Fibroblast of skin of left biceps (primary cell): ENCODE measurements around the gene ZFP69.
A peak's percentile ranks its signal among the peaks of the same experiment; 100 is the strongest.
"Not testable (repeated sequence)": the region's sequence is repeated elsewhere in the genome, so short reads cannot be mapped to it uniquely, and the experiment has no call there.

ENCODE experiments used
- DNase-seq, 2 experiments: peaks; one replicate each; pipeline ENCODE4 v3.0.0-alpha.2; 2013; ENCODE audit warnings: low read depth in 2 of 2

The ZFP69 gene

DNA sequence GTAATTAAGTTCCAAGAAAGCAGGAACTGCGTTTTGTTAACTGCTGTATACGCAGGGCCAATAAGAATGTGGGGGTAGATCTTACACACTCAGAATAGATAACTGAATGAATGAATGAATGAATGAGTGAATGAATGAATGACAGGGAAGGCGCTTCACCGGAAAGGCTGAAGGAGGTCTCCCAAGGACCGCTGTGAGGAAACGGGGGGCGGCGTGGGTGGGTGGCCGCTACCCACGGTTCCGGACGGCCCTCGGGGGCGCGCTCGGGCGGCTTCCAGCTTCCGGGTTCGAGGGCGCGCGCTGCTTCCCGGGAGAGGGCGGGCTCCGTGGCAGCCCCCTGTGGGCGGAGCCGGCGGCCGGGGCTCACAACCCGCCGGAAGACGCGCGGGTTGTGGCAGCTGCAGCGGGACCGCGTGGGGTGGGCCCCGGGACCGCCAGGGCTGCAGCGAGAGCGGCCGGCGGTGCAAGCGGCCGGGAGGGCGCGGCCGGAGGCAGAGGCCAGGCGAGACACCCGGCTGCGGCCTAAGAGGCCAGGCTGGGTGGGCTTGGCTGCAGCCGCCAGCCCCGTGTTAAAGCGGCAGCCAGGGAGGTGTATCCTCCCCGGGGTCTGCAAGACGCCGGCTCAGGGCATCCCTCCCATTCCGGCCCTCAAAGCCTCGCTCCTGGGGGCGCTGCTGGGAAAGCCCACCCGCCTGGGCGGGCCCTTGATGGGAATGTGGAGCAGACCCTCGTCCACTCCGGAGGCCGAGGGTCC, at the start of gene ZFP69:
Gene ZFP69, plus strand, starts transcription at position 367 of the 754 bp plus-strand sequence. CDS start 2,072 bp downstream, outside the sequence.
- DNase-seq, result peak; percentile 17 to 27

DNA sequence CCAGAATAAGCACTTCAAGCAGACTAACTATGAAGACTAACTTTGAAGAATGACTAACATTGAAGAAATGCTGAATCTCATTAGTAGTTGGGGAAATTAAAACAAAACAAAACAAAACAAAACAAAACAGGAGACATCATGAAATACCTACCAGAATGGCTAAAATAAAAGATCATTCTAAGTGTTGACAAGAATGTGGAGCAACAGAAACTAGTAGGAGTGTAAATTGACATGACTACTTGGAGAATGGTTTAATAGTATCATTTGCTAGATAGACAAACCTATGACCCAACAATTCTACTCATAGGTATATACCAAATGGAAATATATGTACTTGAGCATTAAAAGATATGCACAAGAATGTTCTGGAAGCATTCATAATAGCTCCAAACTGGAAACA, 45.7 kb upstream of the ZFP69 start:
- no peak for DNase-seq

DNA sequence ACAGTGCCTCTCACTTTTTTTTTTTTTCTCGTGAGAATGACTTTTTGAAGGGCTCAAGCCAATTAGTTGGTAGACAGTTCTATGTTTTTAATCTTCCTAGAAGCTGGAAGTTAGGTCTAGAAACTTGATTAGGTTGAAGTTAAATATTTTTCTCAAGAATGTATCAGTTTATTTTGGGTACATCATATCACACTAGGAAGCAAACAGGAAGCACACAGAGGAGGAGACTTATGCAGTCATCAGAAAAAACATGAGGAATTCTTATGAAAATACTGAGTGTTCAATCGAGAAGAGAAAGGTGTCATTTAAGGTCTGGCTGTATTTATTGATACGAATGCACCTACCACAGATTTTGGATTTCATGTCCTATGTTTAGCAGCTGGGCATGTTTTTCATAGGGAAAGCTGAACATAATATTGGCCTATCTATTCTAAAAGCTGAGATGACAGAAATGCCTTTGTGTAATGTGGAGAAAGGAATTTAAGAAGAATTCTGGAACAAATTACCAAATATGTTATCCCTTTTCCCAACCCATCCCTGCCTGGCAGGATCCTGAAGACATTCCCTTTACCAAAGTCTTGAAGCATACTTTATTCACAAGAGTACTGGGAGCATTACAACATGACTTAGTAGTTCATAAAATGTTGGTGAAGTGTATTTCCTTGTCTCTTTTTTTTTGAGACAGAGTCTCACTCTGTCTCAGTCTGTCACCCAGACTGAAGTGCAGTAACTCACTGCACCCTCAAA, 44.3 kb upstream of the ZFP69 start:
- peak in 1 of 2 experiments; percentile 2 for DNase-seq

DNA sequence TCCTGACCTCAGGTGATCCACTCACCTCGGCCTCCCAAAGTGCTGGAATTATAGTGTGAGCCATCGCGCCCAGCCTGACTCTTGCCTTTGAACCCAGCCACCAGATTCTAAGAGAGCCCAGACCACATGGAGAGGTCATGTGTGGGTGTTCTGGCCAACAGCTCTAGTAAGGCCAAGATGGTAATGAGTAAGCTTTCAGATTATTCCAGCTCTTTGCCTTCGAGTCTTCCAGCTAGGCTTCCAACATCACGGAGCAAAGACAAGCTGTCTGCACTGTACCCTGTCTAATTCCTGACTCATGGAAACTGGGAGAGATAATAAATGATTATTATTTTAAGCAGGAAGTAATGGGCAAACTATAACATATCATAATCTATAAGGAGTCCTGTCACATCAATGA, 41.6 kb upstream of the ZFP69 start:
- DNase-seq, result no peak

DNA sequence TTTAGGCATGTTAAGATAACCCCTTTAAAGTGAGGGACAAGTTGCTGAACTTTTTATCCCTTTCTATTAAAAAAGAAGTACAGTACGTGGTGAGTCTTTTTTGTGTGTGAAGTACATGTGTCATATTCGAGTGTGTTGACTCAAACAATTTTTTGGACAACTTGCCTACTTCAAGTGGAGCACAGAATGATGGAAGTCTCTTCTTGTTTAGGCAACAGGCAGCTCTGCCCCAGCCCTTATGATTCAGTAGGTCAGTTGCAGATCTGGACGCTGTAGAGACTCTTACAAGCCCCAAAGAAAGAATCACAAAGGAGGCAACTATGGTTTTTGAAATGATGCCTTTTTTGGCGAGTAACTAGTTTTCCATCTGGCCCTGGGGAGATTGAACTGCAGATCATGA, 41.2 kb upstream of the ZFP69 start:
- no peak for DNase-seq

DNA sequence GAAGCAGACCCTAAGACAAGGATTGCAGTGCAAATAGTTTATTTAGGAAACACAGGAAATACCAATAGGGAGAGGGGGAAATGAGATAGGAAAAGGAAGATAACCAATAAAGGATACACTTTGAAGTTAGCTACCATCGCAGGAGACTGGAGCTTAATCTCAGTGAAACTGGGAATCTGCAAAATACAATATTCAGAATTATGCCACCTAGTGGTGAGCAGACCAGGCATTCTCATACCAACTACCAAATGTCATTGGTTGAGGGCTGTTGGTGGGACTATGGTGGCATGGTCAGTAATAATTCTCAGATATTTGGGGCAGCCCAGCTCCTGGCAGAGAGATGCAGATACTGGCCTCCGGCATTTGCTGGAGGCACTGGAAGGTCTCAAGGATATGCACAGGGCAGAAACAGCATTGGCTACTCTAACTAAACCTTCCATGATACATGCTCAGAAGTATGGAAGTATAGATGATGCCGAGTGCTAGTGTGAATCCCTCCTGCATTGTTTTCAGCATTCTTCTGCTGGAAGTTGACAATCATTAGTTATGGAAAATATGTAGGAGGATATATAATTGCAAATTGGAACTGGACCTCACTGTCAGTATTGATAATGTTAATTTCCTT, 38.6 kb upstream of the ZFP69 start:
- no peak for DNase-seq

DNA sequence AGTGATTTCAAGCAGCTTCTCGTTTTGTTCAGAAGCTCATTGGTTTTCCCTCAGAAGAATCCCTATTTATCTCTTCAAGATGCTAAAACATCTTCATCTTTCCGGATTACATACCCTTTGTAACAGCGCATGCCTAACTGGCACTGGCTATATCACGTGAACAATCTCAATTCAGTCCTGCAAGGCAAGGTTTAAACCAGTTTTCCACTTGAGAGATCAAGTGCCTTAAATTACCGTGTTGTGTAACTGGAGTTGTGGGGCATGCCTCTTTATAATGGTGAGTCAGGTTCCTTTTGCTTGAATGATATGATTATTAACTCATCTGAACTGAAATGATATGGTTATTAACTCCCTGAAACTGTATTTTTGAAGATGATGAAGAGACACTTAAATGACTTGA, 37.8 kb upstream of the ZFP69 start:
- no peak for DNase-seq

DNA sequence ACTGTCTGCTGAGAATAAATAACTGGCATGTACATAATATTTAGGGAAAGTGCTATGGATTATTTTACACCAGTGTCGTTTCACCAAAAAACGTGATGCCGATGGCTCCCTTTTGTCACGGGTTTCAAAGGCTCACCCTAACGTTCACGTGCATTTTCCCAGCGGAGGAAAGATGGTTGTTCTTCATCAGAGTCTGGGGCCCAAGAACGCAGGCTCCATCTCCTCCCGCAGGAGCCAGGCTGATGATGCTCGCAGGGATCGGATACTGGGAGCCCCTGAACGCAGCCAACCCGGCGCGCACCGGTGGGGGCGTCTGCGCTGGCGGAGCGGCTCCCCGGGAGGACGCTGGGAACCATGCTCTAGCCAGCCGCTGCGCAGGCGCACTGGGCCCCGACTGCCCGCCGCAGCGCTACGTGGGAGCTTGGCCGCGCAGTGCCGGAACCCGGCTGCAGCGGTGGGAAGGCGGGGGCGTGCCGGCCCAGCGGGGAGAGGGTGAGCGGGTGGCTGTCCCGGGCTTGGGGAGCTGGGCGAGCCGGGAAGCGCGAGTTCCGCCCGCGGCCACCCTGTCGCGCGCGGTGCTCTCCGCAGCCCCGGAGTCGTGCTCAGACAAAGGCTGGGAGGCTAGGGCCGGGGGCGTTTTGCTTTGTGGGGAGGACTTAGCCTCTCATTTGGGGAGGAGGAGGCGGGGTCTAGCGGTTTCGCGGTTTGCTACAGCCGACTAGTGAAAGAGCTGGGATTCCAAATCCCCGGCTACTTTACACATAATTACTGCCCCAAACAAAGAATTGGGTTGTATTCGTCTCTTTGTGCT, 27.2 kb upstream of the ZFP69 start, which contains the start of gene ZFP69B:
Gene ZFP69B, plus strand, starts transcription at position 793 of the 811 bp plus-strand sequence. CDS start 486 bp downstream, outside the sequence.
- peak; percentile 79 to 83 for DNase-seq

DNA sequence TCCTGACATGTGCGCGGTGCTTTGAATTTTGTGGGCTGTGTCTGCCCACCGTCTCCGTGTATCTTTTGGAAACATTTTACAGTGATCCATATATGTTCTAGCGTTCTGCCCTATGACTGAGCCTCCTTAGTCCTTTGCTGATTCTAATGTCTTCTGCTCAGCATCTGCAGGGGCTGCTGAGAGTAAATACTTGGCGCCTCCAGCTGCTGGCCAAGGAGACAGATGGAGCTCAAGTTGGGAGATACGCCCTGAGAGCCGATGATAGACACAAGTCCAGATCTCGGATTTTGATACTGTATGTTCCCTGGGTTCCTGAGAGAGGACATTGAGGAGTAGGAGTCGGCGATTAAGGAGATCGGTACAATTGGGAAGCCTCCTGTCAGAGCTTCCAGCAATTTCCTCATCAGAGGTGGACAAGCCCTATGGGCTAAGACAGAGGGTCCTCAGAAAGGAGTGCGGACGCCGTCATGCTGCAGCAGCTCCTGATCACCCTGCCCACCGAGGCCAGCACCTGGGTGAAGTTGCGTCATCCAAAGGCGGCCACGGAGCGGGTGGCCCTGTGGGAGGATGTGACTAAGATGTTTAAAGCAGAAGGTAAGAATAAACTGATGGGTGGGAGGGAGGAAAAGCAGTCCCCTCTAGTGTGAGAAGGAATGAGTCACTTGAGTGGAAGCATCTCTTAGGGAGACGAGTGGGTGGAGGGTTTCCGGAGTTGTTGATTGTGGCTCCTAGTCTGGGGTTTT, 26.4 kb upstream of the ZFP69 start:
- DNase-seq, result peak in 1 of 2 experiments; percentile 11

DNA sequence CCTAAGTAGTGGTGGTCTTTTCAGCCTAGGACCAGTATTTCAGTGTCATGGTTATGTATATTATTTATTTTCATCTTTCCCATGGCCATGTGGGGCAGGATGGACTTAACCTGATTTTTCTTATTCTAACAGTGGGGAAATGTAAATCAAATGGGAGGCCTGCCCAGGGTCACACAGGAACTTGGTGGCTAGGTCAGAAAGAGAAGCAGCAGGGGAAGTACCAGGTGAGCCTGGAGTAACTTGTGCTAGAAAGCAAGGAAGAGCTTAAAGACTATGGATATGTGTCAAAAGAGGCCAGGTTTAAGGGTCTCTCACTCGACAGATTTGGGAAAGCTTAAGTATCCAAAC, 25.9 kb upstream of the ZFP69 start:
- DNase-seq, result no peak

DNA sequence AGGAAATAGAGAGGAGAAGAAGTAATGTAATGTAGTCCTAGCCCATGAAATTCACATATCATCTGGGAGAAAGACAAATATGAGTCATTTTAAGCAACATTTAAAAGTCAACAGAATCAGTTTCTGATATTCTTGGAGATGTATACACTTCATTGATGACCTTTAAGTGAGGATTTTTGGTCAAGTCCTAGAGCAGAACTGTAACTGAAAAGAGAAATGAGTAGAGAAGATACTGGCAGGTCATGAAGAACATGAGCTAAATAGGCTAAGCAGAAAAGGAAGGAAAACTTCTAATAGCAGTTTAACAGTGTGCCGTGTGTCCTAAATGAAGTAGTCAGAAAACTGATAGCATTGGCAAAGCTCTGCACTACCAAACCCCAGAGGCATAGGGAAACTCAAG, 22.2 kb upstream of the ZFP69 start:
- DNase-seq, result no peak

DNA sequence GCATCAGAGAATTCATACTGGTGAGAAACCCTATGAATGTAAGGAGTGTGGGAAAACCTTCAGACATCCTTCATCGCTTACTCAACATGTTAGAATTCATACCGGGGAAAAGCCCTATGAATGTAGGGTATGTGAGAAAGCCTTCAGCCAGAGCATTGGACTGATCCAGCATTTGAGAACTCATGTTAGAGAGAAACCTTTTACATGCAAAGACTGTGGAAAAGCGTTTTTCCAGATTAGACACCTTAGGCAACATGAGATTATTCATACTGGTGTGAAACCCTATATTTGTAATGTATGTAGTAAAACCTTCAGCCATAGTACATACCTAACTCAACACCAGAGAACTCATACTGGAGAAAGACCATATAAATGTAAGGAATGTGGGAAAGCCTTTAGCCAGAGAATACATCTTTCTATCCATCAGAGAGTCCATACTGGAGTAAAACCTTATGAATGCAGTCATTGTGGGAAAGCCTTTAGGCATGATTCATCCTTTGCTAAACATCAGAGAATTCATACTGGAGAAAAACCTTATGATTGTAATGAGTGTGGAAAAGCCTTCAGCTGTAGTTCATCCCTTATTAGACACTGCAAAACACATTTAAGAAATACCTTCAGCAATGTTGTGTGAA, 14.0 kb upstream of the ZFP69 start:
- no peak for DNase-seq

DNA sequence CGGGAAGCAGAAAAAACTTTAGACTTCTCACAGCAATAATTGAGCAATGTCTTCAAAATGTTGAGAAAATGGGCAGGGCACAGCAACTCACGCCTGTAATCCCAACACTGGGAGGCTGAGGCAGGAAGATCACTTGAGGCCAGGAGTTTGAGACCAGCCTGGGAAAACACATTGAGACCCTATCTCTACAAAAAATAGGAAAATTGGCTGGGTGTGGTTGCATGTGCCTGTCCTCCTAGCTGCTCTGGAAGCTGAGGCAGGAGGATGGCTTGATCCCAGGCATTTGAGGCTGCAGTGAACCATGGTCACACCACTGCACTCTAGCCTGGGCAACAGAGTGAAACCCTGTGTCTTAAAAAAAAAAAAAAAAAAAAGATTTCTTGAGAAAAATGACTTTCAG, 7.8 kb upstream of the ZFP69 start:
- DNase-seq, result no peak

DNA sequence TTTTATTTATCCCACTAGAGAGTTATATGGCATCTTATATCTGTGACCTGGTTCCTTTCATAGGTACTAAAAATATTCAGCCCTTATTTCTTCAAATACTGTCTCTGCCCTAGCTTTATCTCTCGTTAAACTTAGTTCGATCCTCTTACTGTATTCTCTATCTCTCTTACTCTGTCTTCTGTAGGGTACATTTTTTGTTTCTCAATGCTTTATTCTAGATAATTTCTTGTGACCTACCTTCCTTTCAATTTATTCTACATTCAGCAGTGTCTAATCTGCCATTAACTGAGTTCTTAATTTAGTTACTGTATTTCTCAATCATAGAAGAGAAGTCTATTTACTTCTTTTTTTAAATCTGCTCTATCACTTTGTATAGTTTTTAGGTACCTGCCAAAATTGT, 1.8 kb upstream of the ZFP69 start:
- DNase-seq, result no peak

DNA sequence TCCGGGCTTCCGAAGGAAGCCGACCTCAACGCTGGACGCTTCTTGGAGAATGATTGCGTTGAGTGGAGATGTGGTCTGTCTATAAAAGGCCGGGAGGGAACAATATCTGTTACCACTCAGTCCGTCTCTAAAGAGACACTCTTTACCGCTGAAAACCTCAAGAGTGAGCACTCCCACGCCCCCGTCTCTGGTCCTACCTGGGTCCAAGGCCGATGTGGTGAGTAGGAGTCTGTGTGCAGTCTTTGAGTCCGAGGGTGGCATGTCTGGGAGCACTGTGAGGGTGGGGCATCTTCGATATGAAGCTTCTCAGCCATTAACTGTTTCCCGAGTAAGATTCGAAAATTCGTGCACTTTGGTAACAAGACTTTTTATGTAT, 576 bp downstream of the ZFP69 start:
- DNase-seq, result no peak

DNA sequence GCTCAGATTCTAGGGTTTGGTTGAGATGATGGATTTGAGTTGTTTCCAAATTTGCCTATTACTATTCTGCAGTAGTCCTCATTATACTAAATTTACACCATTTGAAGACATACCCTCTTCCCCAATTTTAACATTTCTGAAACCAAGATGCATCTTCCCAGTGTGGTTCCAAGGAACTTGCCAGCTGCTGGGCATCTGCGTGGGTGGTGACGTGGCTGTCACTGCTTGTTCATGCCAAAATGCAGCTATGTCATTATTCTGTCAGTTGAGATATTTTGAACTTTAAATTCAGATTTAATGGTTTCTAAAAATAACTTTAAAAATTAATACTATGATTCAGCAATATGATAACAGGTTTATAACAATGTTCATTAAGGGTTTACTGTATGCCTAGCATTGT, 1.2 kb downstream of the ZFP69 start:
- DNase-seq, result no peak

DNA sequence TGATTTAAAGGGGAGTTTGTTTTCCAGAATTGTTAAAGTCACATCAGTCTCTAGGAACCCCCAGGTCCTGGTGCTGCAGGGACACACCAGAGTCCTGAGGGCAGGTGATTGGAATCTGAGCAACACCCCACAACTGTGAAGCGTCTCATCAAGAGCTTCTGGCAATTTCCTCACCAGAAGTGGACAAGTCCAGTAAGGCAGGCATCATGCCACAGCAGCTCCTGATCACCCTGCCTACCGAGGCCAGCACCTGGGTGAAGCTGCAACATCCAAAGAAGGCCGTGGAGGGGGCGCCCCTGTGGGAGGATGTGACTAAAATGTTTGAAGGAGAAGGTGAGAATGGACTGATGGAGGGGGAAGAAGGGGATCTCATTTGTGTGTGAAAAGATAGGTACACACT, 2.1 kb downstream of the ZFP69 start:
- DNase-seq, result no peak

DNA sequence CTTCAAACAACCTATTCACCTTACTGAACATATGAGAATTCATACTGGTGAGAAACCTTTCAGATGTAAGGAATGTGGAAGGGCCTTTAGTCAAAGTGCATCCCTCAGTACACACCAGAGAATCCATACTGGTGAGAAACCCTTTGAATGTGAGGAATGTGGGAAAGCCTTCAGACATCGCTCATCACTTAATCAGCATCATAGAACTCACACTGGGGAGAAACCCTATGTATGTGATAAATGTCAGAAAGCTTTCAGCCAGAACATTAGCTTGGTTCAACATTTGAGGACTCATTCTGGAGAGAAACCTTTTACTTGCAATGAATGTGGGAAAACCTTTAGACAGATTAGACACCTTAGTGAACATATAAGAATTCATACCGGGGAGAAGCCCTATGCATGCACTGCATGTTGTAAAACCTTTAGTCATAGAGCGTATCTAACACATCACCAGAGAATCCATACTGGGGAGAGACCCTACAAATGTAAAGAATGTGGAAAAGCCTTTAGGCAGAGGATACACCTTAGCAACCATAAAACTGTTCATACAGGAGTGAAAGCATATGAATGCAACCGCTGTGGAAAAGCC, 18.3 kb downstream of the ZFP69 start:
- no peak for DNase-seq

DNA sequence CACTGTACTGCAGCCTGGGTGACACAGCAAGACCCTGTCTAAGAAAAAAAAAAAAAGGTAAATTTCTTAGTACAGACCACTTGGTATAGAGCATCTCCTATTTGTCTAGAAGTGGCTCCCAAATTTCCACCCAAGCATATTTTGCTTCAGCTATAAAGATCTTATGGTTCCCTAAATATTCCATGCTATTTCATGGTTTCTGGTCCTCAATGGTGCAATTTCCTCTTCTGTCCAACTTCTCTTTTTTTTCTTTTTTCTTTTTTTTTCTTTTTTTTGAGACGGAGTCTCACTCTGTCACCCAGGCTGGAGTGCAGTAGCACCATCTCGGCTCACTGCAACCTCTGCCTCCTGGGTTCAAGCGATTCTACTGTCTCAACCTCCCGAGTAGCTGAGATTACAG, 25.6 kb downstream of the ZFP69 start:
- not testable (repeated sequence) for DNase-seq

DNA sequence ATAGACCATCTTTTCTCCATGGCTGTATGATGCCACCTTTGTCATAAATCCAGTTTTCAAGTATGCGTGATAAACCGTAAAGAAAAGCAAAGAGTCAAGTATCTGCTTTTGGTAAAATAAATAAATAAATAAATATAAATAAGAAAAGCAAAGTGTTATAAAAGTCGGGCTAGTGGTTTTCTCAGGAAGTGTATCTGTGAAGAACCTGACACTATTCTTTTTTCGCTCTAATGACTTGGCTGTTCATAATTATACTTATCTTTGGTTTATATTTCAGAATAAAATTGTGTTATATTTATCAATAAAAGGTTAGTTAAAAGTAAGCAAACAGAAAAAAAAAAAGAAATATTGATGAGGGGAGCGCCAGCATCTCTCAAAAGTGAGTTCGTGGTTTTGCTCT, 30.9 kb downstream of the ZFP69 start:
- no peak for DNase-seq
